Ishikawa (cell line): ENCODE results near the gene UVSSA.

ENCODE experiments used
- CREB1 ChIP-seq: IDR thresholded peaks from 2 replicates; pipeline ENCODE4 v1.6.1; 2012; ENCODE audit warnings: low read depth
- EGR1 ChIP-seq: IDR thresholded peaks from 2 replicates; pipeline ENCODE4 v1.6.1; 2012
- EP300 ChIP-seq: IDR thresholded peaks from 2 replicates; pipeline ENCODE4 v1.6.1; 2012; ENCODE audit warnings: borderline replicate concordance
- FOXM1 ChIP-seq: IDR thresholded peaks from 2 replicates; pipeline ENCODE4 v1.6.1; 2012; ENCODE audit warnings: low read depth, borderline replicate concordance
- MAX ChIP-seq: IDR thresholded peaks from 2 replicates; pipeline ENCODE4 v1.6.1; 2012
- NFIC ChIP-seq: IDR thresholded peaks from 2 replicates; pipeline ENCODE4 v1.6.1; 2012
- RAD21 ChIP-seq: IDR thresholded peaks from 2 replicates; pipeline ENCODE4 v1.6.1; 2012; ENCODE audit warnings: low read depth
- REST ChIP-seq: IDR thresholded peaks from 2 replicates; pipeline ENCODE4 v1.6.1; 2012; ENCODE audit warnings: low read depth, mild to moderate bottlenecking
- TCF12 ChIP-seq: IDR thresholded peaks from 2 replicates; pipeline ENCODE4 v1.6.1; 2012; ENCODE audit warnings: low read depth
- TEAD4 ChIP-seq: IDR thresholded peaks from 2 replicates; pipeline ENCODE4 v1.6.1; 2012
- USF1 ChIP-seq: IDR thresholded peaks from 2 replicates; pipeline ENCODE4 v1.6.1; 2012
- YY1 ChIP-seq: IDR thresholded peaks from 2 replicates; pipeline ENCODE4 v1.6.1; 2012; ENCODE audit warnings: low read depth
- ZBTB7A ChIP-seq: IDR thresholded peaks from 2 replicates; pipeline ENCODE4 v1.6.1; 2012; ENCODE audit warnings: low read depth

The UVSSA gene

GRCh38 chr4:1382776-1383727 is 36.0 kb downstream of the UVSSA start:
- TF ChIP-seq NFIC = no peak
- TF ChIP-seq ZBTB7A = no peak
- TF ChIP-seq TEAD4 = no peak
- TF ChIP-seq FOXM1 = no peak
- TF ChIP-seq RAD21 = no peak
- no peak for TF ChIP-seq EP300

- TF ChIP-seq TEAD4 (no peak), TCF12 (no peak), REST (no peak), USF1 (no peak), ZBTB7A (no peak), MAX (no peak), CREB1 (no peak), EGR1 (no peak), NFIC (no peak), YY1 (no peak)
These were observed 37.0 kb downstream of the UVSSA start for GRCh38 chr4:1383728-1384591.

- TF ChIP-seq YY1 = no peak
These were observed 37.8 kb downstream of the UVSSA start for GRCh38 chr4:1384675-1385372.

- no peak for TF ChIP-seq RAD21
These were observed 38.6 kb downstream of the UVSSA start for GRCh38 chr4:1385373-1386340.

- TF ChIP-seq USF1 = no peak
- TF ChIP-seq YY1 = no peak
- no peak for TF ChIP-seq REST
These were observed 46.9 kb downstream of the UVSSA start for GRCh38 chr4:1393866-1394265.
